ENCODE results near the gene RAI14. TPM values are rescaled to one million over a fixed set of nuclear protein-coding genes. Genes with fewer than 3 reads are reported as not detected.
"Not testable (repeated sequence)": the region's sequence is repeated elsewhere in the genome, so short reads cannot be mapped to it uniquely, and the experiment has no call there.

Gene RAI14
- total RNA-seq, 1 donor from 2014 or later: 260 TPM

- Mint-ChIP-seq H3K27me3 (ENCODE audit: low read depth) (no peaks in the 10 kb centered on the region), H3K27ac (ENCODE audit: unreplicated experiment) (peak overlapping the region; percentile 22), H3K4me3 (ENCODE audit: unreplicated experiment) (no peak overlapping the region), H3K4me1 (ENCODE audit: low read depth) (peaks cover 50% of the 10 kb centered on the region), H3K36me3 (ENCODE audit: low read depth) (peaks cover 7% of the 10 kb centered on the region), H3K9me3 (ENCODE audit: low read depth) (no peaks in the 10 kb centered on the region)
- TF ChIP-seq CTCF (IDR thresholded peaks at IDR 0.05): no peak
- DNase-seq (ENCODE audit: low spot score): no peak
Observed at GRCh38 chr5:34721327-34721726, 65.2 kb downstream of the RAI14 start.

DNA sequence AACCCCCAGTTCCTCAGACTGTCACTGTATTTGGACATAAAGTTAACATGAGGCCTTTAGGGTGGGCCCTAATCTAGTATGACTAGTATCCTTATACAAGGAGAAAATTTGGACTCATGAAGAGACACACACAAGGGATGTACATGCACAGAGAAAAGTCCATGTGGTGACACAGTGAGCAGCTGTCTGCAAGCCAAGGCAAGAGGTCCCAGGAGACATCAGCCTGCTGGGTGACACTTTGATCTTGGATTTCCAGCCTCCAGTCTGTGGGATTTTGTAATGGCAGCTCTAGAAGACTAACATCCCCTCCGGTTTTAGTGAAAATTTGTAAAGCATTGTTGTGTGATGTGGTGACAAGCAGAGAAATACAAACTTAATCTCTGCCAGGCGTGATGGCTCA, 66.1 kb downstream of the RAI14 start:
- H3K36me3 Mint-ChIP-seq (ENCODE audit: low read depth): peaks cover 8% of the 10 kb centered on the region

GRCh38 chr5:34724741-34725140, 68.6 kb downstream of the RAI14 start:
- Mint-ChIP-seq H3K27ac (ENCODE audit: unreplicated experiment) (peak overlapping the region; percentile 43), H3K9me3 (ENCODE audit: low read depth) (peaks cover 2% of the 10 kb centered on the region), H3K27me3 (ENCODE audit: low read depth) (no peaks in the 10 kb centered on the region), H3K4me1 (ENCODE audit: low read depth) (peaks cover 35% of the 10 kb centered on the region), H3K4me3 (ENCODE audit: unreplicated experiment) (no peak overlapping the region), H3K36me3 (ENCODE audit: low read depth) (peaks cover 14% of the 10 kb centered on the region)
- TF ChIP-seq CTCF (IDR thresholded peaks at IDR 0.05): no peak
- DNase-seq (ENCODE audit: low spot score): no peak

More for the DNA sequence above, 66.1 kb downstream of the RAI14 start:
- Mint-ChIP-seq H3K9me3 (ENCODE audit: low read depth) (no peaks in the 10 kb centered on the region), H3K27ac (ENCODE audit: unreplicated experiment) (peak overlapping the region; percentile 68), H3K4me1 (ENCODE audit: low read depth) (peaks cover 48% of the 10 kb centered on the region), H3K27me3 (ENCODE audit: low read depth) (no peaks in the 10 kb centered on the region), H3K4me3 (ENCODE audit: unreplicated experiment) (no peak overlapping the region)
- DNase-seq (ENCODE audit: low spot score): no peak
- TF ChIP-seq CTCF (IDR thresholded peaks at IDR 0.05): no peak

DNA sequence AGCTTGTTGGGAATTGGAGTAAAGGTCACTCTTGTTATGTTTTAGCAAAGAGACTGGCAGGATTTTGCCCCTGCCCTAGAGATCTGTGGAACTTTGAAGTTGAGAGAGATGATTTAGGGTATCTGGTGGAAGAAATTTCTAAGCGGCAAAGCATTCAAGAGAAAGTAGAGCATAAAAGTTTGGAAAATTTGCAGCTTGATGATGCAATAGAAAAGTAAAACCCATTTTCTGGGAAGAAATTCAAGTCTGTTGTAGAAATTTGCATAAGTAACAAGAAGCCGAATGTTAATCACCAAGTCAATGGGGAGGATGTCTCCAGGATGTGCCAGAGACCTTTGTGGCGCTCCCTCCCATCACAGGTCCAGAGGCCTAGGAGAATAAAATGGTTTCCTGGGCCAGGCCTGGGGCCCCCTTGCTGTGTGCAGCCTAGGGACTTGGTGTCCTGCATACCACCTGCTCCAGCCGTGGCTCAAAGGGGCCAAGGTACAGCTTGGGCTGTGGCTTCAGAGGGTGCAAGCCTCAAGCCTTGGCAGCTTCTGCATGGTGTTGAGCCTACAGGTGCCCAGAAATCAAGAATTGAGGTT, 71.1 kb downstream of the RAI14 start:
- H3K36me3 Mint-ChIP-seq (ENCODE audit: low read depth): peaks cover 12% of the 10 kb centered on the region
- H3K27me3 Mint-ChIP-seq (ENCODE audit: low read depth); H3K4me3 Mint-ChIP-seq (ENCODE audit: unreplicated experiment); H3K27ac Mint-ChIP-seq (ENCODE audit: unreplicated experiment); H3K9me3 Mint-ChIP-seq (ENCODE audit: low read depth); DNase-seq (ENCODE audit: low spot score): not testable (repeated sequence)
- H3K4me1 Mint-ChIP-seq (ENCODE audit: low read depth): peaks cover 36% of the 10 kb centered on the region

- no peak overlapping the region for H3K4me3 Mint-ChIP-seq (ENCODE audit: unreplicated experiment)
- no peak for TF ChIP-seq CTCF (IDR thresholded peaks at IDR 0.05)
- H3K27ac Mint-ChIP-seq (ENCODE audit: unreplicated experiment): no peak overlapping the region
- no peak for DNase-seq (ENCODE audit: low spot score)
- H3K4me1 Mint-ChIP-seq (ENCODE audit: low read depth): peaks cover 34% of the 10 kb centered on the region
- H3K36me3 Mint-ChIP-seq (ENCODE audit: low read depth): peaks cover 11% of the 10 kb centered on the region
- H3K9me3 Mint-ChIP-seq (ENCODE audit: low read depth): peaks cover 2% of the 10 kb centered on the region
- H3K27me3 Mint-ChIP-seq (ENCODE audit: low read depth): no peaks in the 10 kb centered on the region
Observed at GRCh38 chr5:34728236-34728635, 72.1 kb downstream of the RAI14 start.
